Neural progenitor cell (in vitro differentiated cells): Measurements from ENCODE around the gene PRDX6. TPM values are rescaled to one million over a fixed set of nuclear protein-coding genes. Genes with fewer than 3 reads are reported as not detected.

Experiments used
- DNase-seq: peaks from one replicate; pipeline ENCODE4 v3.0.0-alpha.2; 2016; ENCODE audit warnings: low spot score
- H2AFZ ChIP-seq: fragments of 200-600 bp; sonication (generic); replicated peaks from 2 replicates; pipeline ENCODE4 v1.6.1; 2016; ENCODE audit warnings: antibody characterized with exemption
- H3F3A ChIP-seq: fragments of 200-600 bp; sonication (generic); 2 replicates; pipeline ENCODE4 v1.6.1; 2016; ENCODE audit warnings: antibody characterized with exemption, low read depth
- H3K27ac ChIP-seq: fragments of 200-600 bp; sonication (generic); 2 replicates; pipeline ENCODE4 v1.5.1; 2016; ENCODE audit warnings: mild to moderate bottlenecking
- H3K27me3 ChIP-seq: fragments of 200-600 bp; sonication (generic); 2 replicates; pipeline ENCODE4 v1.6.1; 2016; ENCODE audit warnings: mild to moderate bottlenecking, moderate library complexity
- H3K36me3 ChIP-seq: fragments of 200-600 bp; sonication (generic); 2 replicates; pipeline ENCODE4 v1.5.1; 2016
- H3K4me1 ChIP-seq: fragments of 200-600 bp; sonication (generic); 2 replicates; pipeline ENCODE4 v1.6.1; 2016; ENCODE audit warnings: mixed run types
- H3K4me2 ChIP-seq: fragments of 200-600 bp; sonication (generic); 2 replicates; pipeline ENCODE4 v1.6.1; 2016
- H3K4me3 ChIP-seq: fragments of 200-600 bp; sonication (generic); 2 replicates; pipeline ENCODE4 v1.5.1; 2016
- H3K79me2 ChIP-seq: fragments of 200-600 bp; sonication (generic); 2 replicates; pipeline ENCODE4 v1.6.1; 2016; ENCODE audit warnings: low read depth
- H3K9ac ChIP-seq: fragments of 200-600 bp; sonication (generic); 2 replicates; pipeline ENCODE4 v1.6.1; 2016
- H3K9me3 ChIP-seq: fragments of 200-600 bp; sonication (generic); 2 replicates; pipeline ENCODE4 v1.5.1; 2016; ENCODE audit warnings: low read depth
- H4K20me1 ChIP-seq: fragments of 200-600 bp; sonication (generic); 2 replicates; pipeline ENCODE4 v1.6.1; 2016; ENCODE audit warnings: low read depth
- H3K27ac Mint-ChIP-seq: 3 replicates; pipeline ENCODE4 v1.8.0; 2021; ENCODE audit warnings: mixed read lengths
- H3K27me3 Mint-ChIP-seq: 2 replicates; pipeline ENCODE4 v1.8.0; 2022; ENCODE audit warnings: low read depth, mild to moderate bottlenecking, inconsistent platforms, moderate library complexity, mixed read lengths; ENCODE audit not compliant: insufficient read depth
- H3K36me3 Mint-ChIP-seq: 3 replicates; pipeline ENCODE4 v1.8.0; 2021; ENCODE audit warnings: mixed read lengths
- H3K4me1 Mint-ChIP-seq: 3 replicates; pipeline ENCODE4 v1.8.0; 2021; ENCODE audit warnings: mixed read lengths
- H3K4me3 Mint-ChIP-seq: 3 replicates; pipeline ENCODE4 v1.8.0; 2021; ENCODE audit warnings: mild to moderate bottlenecking, moderate library complexity, mixed read lengths
- H3K9me3 Mint-ChIP-seq: 3 replicates; pipeline ENCODE4 v1.8.0; 2020; ENCODE audit warnings: mixed read lengths
- EZH2 ChIP-seq: fragments of 200-600 bp; sonication (generic); IDR thresholded peaks from 2 replicates; pipeline ENCODE4 v1.6.1; 2017; ENCODE audit warnings: antibody characterized with exemption, mild to moderate bottlenecking, moderate library complexity
- EZH2phosphoT487 ChIP-seq: fragments of 200-600 bp; sonication (generic); IDR thresholded peaks from 2 replicates; pipeline ENCODE4 v1.6.1; 2017; ENCODE audit warnings: antibody characterized with exemption
- total RNA-seq: library from RNA; depleted of rRNA; stranded (reverse); fragments of >200 nt; gene quantifications from 2 replicates; pipeline ENCODE4 v1.2.3, GENCODE V29; 2015; ENCODE audit warnings: low replicate concordance
- TF ChIP-seq, protein P1 (sequence below): fragments of 200-600 bp; sonication (generic); IDR thresholded peaks from 2 replicates; pipeline ENCODE4 v1.5.1; 2017; ENCODE audit warnings: antibody characterized with exemption, mild to moderate bottlenecking

The PRDX6 gene
- total RNA-seq, 1 donor from 2014 or later, result 441 TPM

DNA sequence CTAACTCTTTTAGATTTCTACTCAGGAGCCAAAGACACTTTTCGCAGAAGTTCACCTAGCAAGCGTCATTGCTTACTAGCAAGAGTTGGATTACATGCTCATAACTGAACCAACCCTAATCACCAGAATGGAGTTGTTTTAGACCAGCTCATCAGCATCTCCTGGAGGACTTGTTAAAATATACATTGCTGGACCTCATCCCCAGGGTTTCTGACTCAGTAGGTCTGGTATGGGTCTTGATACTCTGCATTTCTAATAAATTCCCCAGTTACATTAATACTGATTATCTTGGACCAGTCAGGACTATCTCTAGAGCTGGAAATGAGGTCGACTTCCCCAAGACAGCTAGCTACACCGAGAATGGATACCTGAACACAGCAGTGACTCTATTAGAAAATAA is 9.7 kb upstream of the PRDX6 start:
- Mint-ChIP-seq H3K9me3 (peaks cover 55% of the 10 kb centered on the region), H3K4me1 (no peaks in the 10 kb centered on the region), H3K36me3 (peaks cover 14% of the 10 kb centered on the region), H3K4me3 (no peak overlapping the region), H3K27ac (no peak overlapping the region), H3K27me3 (no peaks in the 10 kb centered on the region)
- no peak overlapping the region for H3K4me3 ChIP-seq
- H3K36me3 ChIP-seq, result no peaks in the 10 kb centered on the region
- no peak overlapping the region for H3K9ac ChIP-seq
- peaks cover 16% of the 10 kb centered on the region for H3K79me2 ChIP-seq
- no peak for DNase-seq
- H3K9me3 ChIP-seq, result peaks cover 7% of the 10 kb centered on the region
- H3F3A ChIP-seq, result no peaks in the 10 kb centered on the region
- no peak overlapping the region for H3K4me2 ChIP-seq
- TF ChIP-seq, protein P1, sequence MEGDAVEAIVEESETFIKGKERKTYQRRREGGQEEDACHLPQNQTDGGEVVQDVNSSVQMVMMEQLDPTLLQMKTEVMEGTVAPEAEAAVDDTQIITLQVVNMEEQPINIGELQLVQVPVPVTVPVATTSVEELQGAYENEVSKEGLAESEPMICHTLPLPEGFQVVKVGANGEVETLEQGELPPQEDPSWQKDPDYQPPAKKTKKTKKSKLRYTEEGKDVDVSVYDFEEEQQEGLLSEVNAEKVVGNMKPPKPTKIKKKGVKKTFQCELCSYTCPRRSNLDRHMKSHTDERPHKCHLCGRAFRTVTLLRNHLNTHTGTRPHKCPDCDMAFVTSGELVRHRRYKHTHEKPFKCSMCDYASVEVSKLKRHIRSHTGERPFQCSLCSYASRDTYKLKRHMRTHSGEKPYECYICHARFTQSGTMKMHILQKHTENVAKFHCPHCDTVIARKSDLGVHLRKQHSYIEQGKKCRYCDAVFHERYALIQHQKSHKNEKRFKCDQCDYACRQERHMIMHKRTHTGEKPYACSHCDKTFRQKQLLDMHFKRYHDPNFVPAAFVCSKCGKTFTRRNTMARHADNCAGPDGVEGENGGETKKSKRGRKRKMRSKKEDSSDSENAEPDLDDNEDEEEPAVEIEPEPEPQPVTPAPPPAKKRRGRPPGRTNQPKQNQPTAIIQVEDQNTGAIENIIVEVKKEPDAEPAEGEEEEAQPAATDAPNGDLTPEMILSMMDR, result no peak
- TF ChIP-seq EZH2phosphoT487, result no peak
- no peak for TF ChIP-seq EZH2
- no peak overlapping the region for H3K27ac ChIP-seq
- H3K4me1 ChIP-seq, result no peaks in the 10 kb centered on the region
- H4K20me1 ChIP-seq, result no peaks in the 10 kb centered on the region
- H2AFZ ChIP-seq, result no peak overlapping the region
- no peaks in the 10 kb centered on the region for H3K27me3 ChIP-seq

DNA sequence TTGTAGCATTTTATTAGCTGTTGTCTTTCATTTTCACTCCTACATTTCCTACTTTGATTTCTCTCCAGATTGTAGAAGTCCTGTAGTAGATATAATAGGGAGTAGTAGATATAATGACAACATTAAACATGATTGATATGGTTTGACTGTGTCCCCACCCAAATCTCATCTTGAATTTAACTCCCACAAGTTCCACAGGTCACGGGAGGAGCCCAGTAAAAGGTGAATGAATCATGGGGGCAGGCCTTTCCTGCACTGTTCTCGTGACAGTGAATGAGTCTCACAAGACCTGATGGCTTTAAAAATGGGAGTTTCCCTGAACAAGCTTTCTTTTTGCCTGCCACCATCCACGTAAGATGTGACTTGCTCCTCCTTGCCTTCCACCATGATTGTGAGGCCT is 7.5 kb upstream of the PRDX6 start:
- no peaks in the 10 kb centered on the region for H4K20me1 ChIP-seq
- H2AFZ ChIP-seq, result no peak overlapping the region
- Mint-ChIP-seq H3K27ac (no peak overlapping the region), H3K4me3 (no peak overlapping the region), H3K27me3 (no peaks in the 10 kb centered on the region), H3K9me3 (peaks cover 39% of the 10 kb centered on the region), H3K36me3 (peaks cover 16% of the 10 kb centered on the region), H3K4me1 (peaks cover 2% of the 10 kb centered on the region)
- H3K27me3 ChIP-seq, result no peaks in the 10 kb centered on the region
- H3K4me3 ChIP-seq, result no peak overlapping the region
- no peak for DNase-seq
- H3K4me2 ChIP-seq, result no peak overlapping the region
- H3K79me2 ChIP-seq, result peaks cover 12% of the 10 kb centered on the region
- no peaks in the 10 kb centered on the region for H3F3A ChIP-seq
- H3K36me3 ChIP-seq, result no peaks in the 10 kb centered on the region
- no peak overlapping the region for H3K27ac ChIP-seq
- peaks cover 7% of the 10 kb centered on the region for H3K9me3 ChIP-seq
- H3K4me1 ChIP-seq, result peaks cover 5% of the 10 kb centered on the region
- TF ChIP-seq EZH2phosphoT487, result no peak
- TF ChIP-seq, protein P1, result no peak
- TF ChIP-seq EZH2, result no peak
- H3K9ac ChIP-seq, result no peak overlapping the region

DNA sequence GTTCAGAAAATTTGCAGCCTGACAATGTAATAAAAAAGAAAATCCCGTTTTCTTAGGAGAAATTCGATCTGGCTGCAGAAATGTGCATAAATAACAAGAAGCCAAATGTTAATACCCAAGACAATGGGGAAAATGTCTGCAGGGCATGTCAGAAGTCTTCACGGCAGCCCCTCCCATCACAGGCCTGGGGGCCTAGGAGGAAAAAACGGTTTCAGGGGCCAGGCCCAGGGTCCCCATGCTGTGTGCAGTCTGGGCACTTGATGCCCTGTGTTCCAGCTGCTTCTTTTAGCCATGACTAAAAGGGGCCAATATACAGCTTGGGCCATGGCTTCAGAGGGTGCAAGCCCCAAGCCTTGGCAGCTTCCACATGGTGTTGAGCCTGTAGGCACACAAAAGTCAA is 6.5 kb upstream of the PRDX6 start:
- Histone ChIP-seq H3K4me2 (no peak overlapping the region), H3K27me3 (no peaks in the 10 kb centered on the region), H3K4me3 (no peak overlapping the region), H3F3A (no peaks in the 10 kb centered on the region), H3K9me3 (peaks cover 7% of the 10 kb centered on the region), H3K9ac (no peak overlapping the region), H4K20me1 (no peaks in the 10 kb centered on the region), H2AFZ (no peak overlapping the region), H3K79me2 (peaks cover 4% of the 10 kb centered on the region), H3K4me1 (peaks cover 9% of the 10 kb centered on the region), H3K27ac (no peak overlapping the region), H3K36me3 (no peaks in the 10 kb centered on the region)
- Mint-ChIP-seq H3K9me3 (peaks cover 36% of the 10 kb centered on the region), H3K27ac (no peak overlapping the region), H3K4me3 (no peak overlapping the region), H3K4me1 (peaks cover 9% of the 10 kb centered on the region), H3K27me3 (no peaks in the 10 kb centered on the region), H3K36me3 (peaks cover 16% of the 10 kb centered on the region)
- DNase-seq, result no peak
- TF ChIP-seq EZH2phosphoT487 (no peak), EZH2 (no peak)
- TF ChIP-seq, protein P1, result no peak
